H1 (cell line): Measurements from ENCODE around the gene CENPP. TPM values are rescaled to one million over a fixed set of nuclear protein-coding genes. Genes with fewer than 3 reads are reported as not detected.

Source experiments
- CTCF ChIA-PET: fragments of 300-600 bp; sonication (Branson Sonifier 250); formaldehyde crosslinking; loops from one replicate; lab custom pipeline; 2021; ENCODE audit not compliant: partially characterized antibody; lab: Charles Lee
- POLR2A ChIA-PET: fragments of 300-600 bp; sonication (Branson Sonifier 250); formaldehyde crosslinking; loops from one replicate; lab custom pipeline; 2021; ENCODE audit warnings: inconsistent platforms; ENCODE audit not compliant: partially characterized antibody; lab: Charles Lee
- DNase-seq, 2 experiments: peaks; one replicate each; pipeline versions ENCODE4 v3.0.0 to v3.0.0-alpha.2; 2010 to 2022; ENCODE audit warnings: low spot score in 2 of 2, low read depth in 1 of 2, mixed read lengths in 1 of 2
- FAIRE-seq: peaks from 2 replicates; lab custom pipeline; 2011; peaks lifted over from hg19 to GRCh38; lab: Jason Lieb, UNC
- H2AFZ ChIP-seq: 2 replicates; pipeline ENCODE4 v1.8.1; 2012; ENCODE audit warnings: low read length, inconsistent platforms
- H2AK5ac ChIP-seq: 2 replicates; pipeline ENCODE4 v1.6.1; 2013; ENCODE audit warnings: low read depth, low read length
- H2BK120ac ChIP-seq: replicated peaks from 2 replicates; pipeline ENCODE3; 2013; ENCODE audit warnings: low read depth, low read length, inconsistent platforms
- H2BK12ac ChIP-seq: 2 replicates; pipeline ENCODE4 v1.6.1; 2013; ENCODE audit warnings: low read depth, low read length
- H2BK15ac ChIP-seq: 2 replicates; pipeline ENCODE4 v1.6.1; 2013; ENCODE audit warnings: low read length
- H2BK20ac ChIP-seq: 2 replicates; pipeline ENCODE4 v1.6.1; 2013; ENCODE audit warnings: low read length
- H2BK5ac ChIP-seq: 2 replicates; pipeline ENCODE4 v1.6.1; 2013; ENCODE audit warnings: low read depth, low read length
- H3K14ac ChIP-seq: 2 replicates; pipeline ENCODE4 v1.6.1; 2013; ENCODE audit warnings: inconsistent platforms; ENCODE audit not compliant: insufficient read length
- H3K18ac ChIP-seq: 2 replicates; pipeline ENCODE4 v1.6.1; 2013; ENCODE audit warnings: low read length; ENCODE audit errors: extremely low read depth
- H3K23ac ChIP-seq: 2 replicates; pipeline ENCODE4 v1.6.1; 2013; ENCODE audit warnings: inconsistent platforms; ENCODE audit not compliant: insufficient read length
- H3K23me2 ChIP-seq: 2 replicates; pipeline ENCODE4 v1.6.1; 2013; ENCODE audit warnings: low read depth, low read length
- H3K27ac ChIP-seq: 2 replicates; pipeline ENCODE4 v1.6.1; 2011; ENCODE audit warnings: low read depth, low read length, inconsistent platforms
- H3K27me3 ChIP-seq, 4 experiments: replicated peaks in 1 of 4; 1 replicate in 1 of 4; 2 replicates in 3 of 4; pipeline versions ENCODE4 v1.6.1 to v1.8.1; 2011 to 2013; ENCODE audit warnings: low read length in 3 of 4, mild to moderate bottlenecking in 3 of 4, inconsistent platforms in 2 of 4, mixed read lengths in 2 of 4, moderate library complexity in 1 of 4; ENCODE audit not compliant: control insufficient read depth in 3 of 4, insufficient read depth in 3 of 4; ENCODE audit errors: extremely low read depth in 1 of 4
- H3K36me3 ChIP-seq, 4 experiments: 2 replicates each; pipeline versions ENCODE4 v1.6.1 to v1.8.1; 2011 to 2013; ENCODE audit warnings: mild to moderate bottlenecking in 4 of 4, low read length in 3 of 4, moderate library complexity in 2 of 4, control low read depth in 1 of 4, inconsistent platforms in 1 of 4; ENCODE audit not compliant: insufficient read depth in 4 of 4, control insufficient read depth in 2 of 4
- H3K4ac ChIP-seq: replicated peaks from 2 replicates; pipeline ENCODE3; 2013; ENCODE audit warnings: low read length, low read depth, mixed read lengths, inconsistent platforms; ENCODE audit not compliant: insufficient read length
- H3K4me1 ChIP-seq, 4 experiments: replicated peaks in 1 of 4; 1 replicate in 1 of 4; 2 replicates in 3 of 4; pipeline versions ENCODE4 v1.6.1 to v1.8.1; 2011 to 2013; ENCODE audit warnings: low read length in 3 of 4, inconsistent platforms in 2 of 4, mixed read lengths in 1 of 4; ENCODE audit not compliant: insufficient read depth in 4 of 4, control insufficient read depth in 3 of 4
- H3K4me2 ChIP-seq, 2 experiments: 2 replicates each; pipeline versions ENCODE4 v1.6.1 to v1.8.1; 2011 to 2013; ENCODE audit warnings: low read depth in 2 of 2, low read length in 2 of 2, control low read depth in 1 of 2, inconsistent platforms in 1 of 2, mild to moderate bottlenecking in 1 of 2; ENCODE audit not compliant: insufficient read depth in 1 of 2
- H3K4me3 ChIP-seq, 4 experiments: fragments of 200-600, 300-600 bp in 1 of 4; sonication (generic), shearing (Covaris generic), sonication (Bioruptor Twin) in 1 of 4; 2 replicates each; pipeline versions ENCODE4 v1.5.1 to v1.8.1; 2011 to 2016; ENCODE audit warnings: low read length in 4 of 4, low read depth in 3 of 4, control low read depth in 2 of 4, inconsistent platforms in 2 of 4, mild to moderate bottlenecking in 2 of 4, mixed read lengths in 1 of 4, moderate library complexity in 1 of 4; ENCODE audit not compliant: insufficient read depth in 2 of 4; ENCODE audit errors: extremely low read depth in 1 of 4
- H3K56ac ChIP-seq: replicated peaks from 2 replicates; pipeline ENCODE3; 2013; ENCODE audit warnings: low read depth, mild to moderate bottlenecking, mixed read lengths, low read length, inconsistent platforms; ENCODE audit not compliant: insufficient read length
- H3K79me1 ChIP-seq: 2 replicates; pipeline ENCODE4 v1.6.1; 2013; ENCODE audit warnings: low read depth, low read length, control low read depth
- H3K79me2 ChIP-seq, 2 experiments: 2 replicates each; pipeline versions ENCODE4 v1.6.1 to v1.8.1; 2012 to 2013; ENCODE audit warnings: low read length in 2 of 2, mild to moderate bottlenecking in 2 of 2, inconsistent platforms in 1 of 2; ENCODE audit not compliant: insufficient read depth in 2 of 2, control insufficient read depth in 1 of 2
- H3K9ac ChIP-seq, 4 experiments: replicated peaks in 1 of 4; 1 replicate in 1 of 4; 2 replicates in 3 of 4; pipeline versions ENCODE4 v1.6.1 to v1.8.1; 2011 to 2013; ENCODE audit warnings: low read depth in 3 of 4, low read length in 3 of 4, control low read depth in 2 of 4, mild to moderate bottlenecking in 2 of 4, moderate library complexity in 2 of 4, inconsistent platforms in 1 of 4; ENCODE audit errors: extremely low read depth in 1 of 4
- H3K9me3 ChIP-seq, 2 experiments: 2 replicates each; pipeline versions ENCODE4 v1.6.1 to v1.8.1; 2012 to 2013; ENCODE audit warnings: mild to moderate bottlenecking in 2 of 2, moderate library complexity in 2 of 2, control low read depth in 1 of 2, inconsistent platforms in 1 of 2, low read depth in 1 of 2, low read length in 1 of 2, mixed read lengths in 1 of 2; ENCODE audit not compliant: insufficient read depth in 2 of 2
- H4K20me1 ChIP-seq, 2 experiments: replicated peaks in 1 of 2; 2 replicates each; pipeline versions ENCODE3 to v1.8.1; 2011 to 2013; ENCODE audit warnings: inconsistent platforms in 2 of 2, low read length in 2 of 2, mild to moderate bottlenecking in 1 of 2; ENCODE audit not compliant: insufficient read depth in 2 of 2, control insufficient read depth in 1 of 2
- H4K5ac ChIP-seq: 2 replicates; pipeline ENCODE4 v1.6.1; 2013; ENCODE audit warnings: low read length, low read depth, mixed read lengths, inconsistent platforms; ENCODE audit not compliant: insufficient read length
- H4K8ac ChIP-seq: 2 replicates; pipeline ENCODE4 v1.8.0; 2013; ENCODE audit warnings: mild to moderate bottlenecking, moderate library complexity, low read length, inconsistent platforms; ENCODE audit not compliant: insufficient read depth; ENCODE audit errors: extremely low read depth
- H4K91ac ChIP-seq: replicated peaks from 2 replicates; pipeline ENCODE3; 2013; ENCODE audit warnings: low read length, mixed read lengths, inconsistent platforms; ENCODE audit not compliant: insufficient read length
- ATF3 ChIP-seq: IDR thresholded peaks from 2 replicates; pipeline ENCODE4 v1.6.1; 2011; ENCODE audit warnings: low read depth, mild to moderate bottlenecking, low read length; ENCODE audit not compliant: insufficient read depth
- CBX5 ChIP-seq: fragments of 300-800, 300-1000 bp; sonication (generic); IDR thresholded peaks from 2 replicates; pipeline ENCODE4 v1.7.1; 2016; ENCODE audit warnings: antibody characterized with exemption, low read length, low read depth
- CTCF ChIP-seq, 3 experiments: IDR thresholded peaks; 1 replicate in 2 of 3; 2 replicates in 1 of 3; pipeline versions ENCODE4 v1.5.1 to v1.6.1; 2011; ENCODE audit warnings: low read length in 3 of 3, mild to moderate bottlenecking in 3 of 3, inconsistent platforms in 2 of 3, low read depth in 1 of 3, moderate library complexity in 1 of 3; ENCODE audit not compliant: insufficient read depth in 1 of 3; ENCODE audit errors: control extremely low read depth in 1 of 3
- FOSL1 ChIP-seq: IDR thresholded peaks from 2 replicates; pipeline ENCODE4 v1.6.1; 2011; ENCODE audit warnings: mild to moderate bottlenecking, low read depth, low read length, moderate library complexity; ENCODE audit not compliant: insufficient read depth
- MAFK ChIP-seq: IDR thresholded peaks from 2 replicates; pipeline ENCODE4 v1.6.1; 2012; ENCODE audit warnings: low read depth, mild to moderate bottlenecking, improper control_type of control experiment, low read length
- POU5F1 ChIP-seq: IDR thresholded peaks from 2 replicates; pipeline ENCODE4 v1.6.1; 2011; ENCODE audit warnings: low read depth, mild to moderate bottlenecking, low read length, moderate library complexity
- TAF1 ChIP-seq: IDR thresholded peaks from 2 replicates; pipeline ENCODE4 v1.6.1; 2011; ENCODE audit warnings: mild to moderate bottlenecking, low read depth, low read length
- WGBS, 2 experiments: shearing (Covaris generic) in 1 of 2; methylation state at CpG; one replicate each; pipeline versions ENCODE4 v1.1.6 to v1.1.7; 2013 to 2015; ENCODE audit warnings: low lambda C conversion rate in 2 of 2, mixed read lengths in 2 of 2, inconsistent platforms in 1 of 2, low coverage in 1 of 2, missing lambda C conversion rate in 1 of 2; ENCODE audit not compliant: insufficient replicate concordance in 2 of 2, insufficient coverage in 1 of 2, insufficient read length in 1 of 2; ENCODE audit errors: extremely low coverage in 1 of 2, missing lambda C conversion rate in 1 of 2; 5-methylcytosine and 5-hydroxymethylcytosine counted together
- polyA plus RNA-seq, 7 experiments: library from polyadenylated mRNA; depleted of rRNA in 3 of 7; stranded (reverse) in 5 of 7; unstranded in 2 of 7; fragments of >200 nt in 5 of 7; fragments of 200-250 nt in 2 of 7; gene quantifications; 1 replicate in 5 of 7; 2 replicates in 1 of 7; 4 replicates in 1 of 7; pipeline versions ENCODE4 v1.2.1 to v1.2.3, GENCODE V29; 2011 to 2013; ENCODE audit warnings: missing spikeins in 2 of 7, mixed read lengths in 2 of 7
- total RNA-seq: library from RNA; stranded (reverse); fragmentation: NEBNext Ultra II Directional; extraction: Animal tissue kit (Norgen Biotek cat#: 25700); gene quantifications from 2 replicates; pipeline ENCODE4 v1.2.1, GENCODE V29; 2021

Gene CENPP
- total and polyA plus RNA-seq, 2 of the 8 experiments (the other 6 are each of a cell fraction or from before 2014, with no cell fraction given), result 2.7 to 10.8 TPM

DNA sequence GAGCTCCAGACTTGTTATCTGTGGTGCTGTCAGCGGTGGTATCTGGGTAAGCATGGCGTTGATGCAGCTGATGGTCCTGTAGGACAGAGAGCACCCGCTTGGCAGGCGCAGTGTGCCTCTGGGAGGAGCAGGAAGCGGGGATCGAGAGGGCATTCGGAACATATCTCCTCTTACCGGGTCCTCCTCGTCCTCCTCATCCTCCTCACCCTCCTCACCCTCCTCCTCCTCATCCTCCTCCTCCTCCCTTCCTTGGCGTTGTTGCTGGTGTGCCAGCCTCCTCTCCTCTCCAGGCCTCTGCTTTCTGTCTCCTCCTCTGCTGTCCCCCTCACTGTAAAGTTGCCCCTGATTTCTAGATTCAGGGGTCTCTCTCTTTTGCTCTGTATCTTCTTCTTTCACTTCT is 188.9 kb downstream of the CENPP start:
- no peaks in the 10 kb centered on the region for H3K36me3 ChIP-seq
- WGBS, 2 experiments, result 94% methylated on average over 10 of the region's 10 CpGs; no CpG with 5 or more reads in 1 of the 2 experiments
- H3K79me1 ChIP-seq, result no peaks in the 10 kb centered on the region
- no peak overlapping the region for H3K14ac ChIP-seq
- H3K27me3 ChIP-seq, result no peaks in the 10 kb centered on the region
- H2AK5ac ChIP-seq, result no peak overlapping the region; the same call in 1 of the 2 replicates
- H3K27ac ChIP-seq, result no peak overlapping the region
- H3K18ac ChIP-seq, result no peak overlapping the region
- H4K91ac ChIP-seq, result peak overlapping the region; percentile 9
- H3K56ac ChIP-seq, result no peak overlapping the region
- H4K20me1 ChIP-seq, result no peaks in the 10 kb centered on the region
- no peak overlapping the region for H3K23ac ChIP-seq
- no peaks in the 10 kb centered on the region for H3K9me3 ChIP-seq
- no peak overlapping the region for H2BK15ac ChIP-seq
- no peaks in the 10 kb centered on the region for H3K23me2 ChIP-seq
- H3K9ac ChIP-seq, result no peak overlapping the region
- DNase-seq (no peak), FAIRE-seq (no peak)
- H2BK12ac ChIP-seq, result no peak overlapping the region
- H3K4me1 ChIP-seq, result no peaks in the 10 kb centered on the region
- H3K4me3 ChIP-seq, result no peak overlapping the region
- POLR2A ChIA-PET, result no interaction called here
- CTCF ChIA-PET, result interaction anchor here (0.7 to 0.9 kb wide), 2 partner anchors 12 to 87 kb away, joined by 3 read pairs; no protein-coding TSS in a partner anchor
- H3K4ac ChIP-seq, result no peak overlapping the region
- H2AFZ ChIP-seq, result no peak overlapping the region
- no peak overlapping the region for H2BK120ac ChIP-seq
- H4K8ac ChIP-seq, result peak overlapping the region; percentile 53; the same call in 1 of the 2 replicates
- no peaks in the 10 kb centered on the region for H3K79me2 ChIP-seq
- H2BK20ac ChIP-seq, result no peak overlapping the region
- no peak overlapping the region for H3K4me2 ChIP-seq
- H2BK5ac ChIP-seq, result no peak overlapping the region
- H4K5ac ChIP-seq, result no peak overlapping the region
- no peak for TF ChIP-seq CTCF (IDR thresholded peaks at IDR 0.05; ENCODE audit: control extremely low read depth in 1 of 3, insufficient read depth in 1 of 3, low read depth in 1 of 3, low read length in 3 of 3)
- no peak for TF ChIP-seq CBX5
- TF ChIP-seq FOSL1, result no peak
- TF ChIP-seq ATF3, result no peak
- no peak for TF ChIP-seq POU5F1
- TF ChIP-seq TAF1, result no peak
- no peak for TF ChIP-seq MAFK
